C4-2B (cell line): ENCODE results near the gene GRID1.

Experiments
- H3K27ac ChIP-seq: fragments of 450-650 bp; 2 replicates; pipeline ENCODE4 v1.5.1; 2017
- CTCF ChIP-seq: fragments of 450-650 bp; conservative IDR thresholded peaks from 2 replicates; pipeline ENCODE4 v1.5.1; 2017; ENCODE audit warnings: mild to moderate bottlenecking
- ZFX ChIP-seq: fragments of 450-650 bp; IDR thresholded peaks from 2 replicates; pipeline ENCODE4 v1.6.1; 2017

Gene GRID1

GRCh38 chr10:86024281-86025041 lies 342.1 kb downstream of the GRID1 start:
- H3K27ac ChIP-seq = no peak overlapping the region
- TF ChIP-seq CTCF = no peak
- no peak for TF ChIP-seq ZFX

GRCh38 chr10:86023931-86024280 lies 342.7 kb downstream of the GRID1 start:
- no peak overlapping the region for H3K27ac ChIP-seq
- TF ChIP-seq ZFX = no peak
- no peak for TF ChIP-seq CTCF

GRCh38 chr10:86023336-86023735 lies 343.3 kb downstream of the GRID1 start:
- H3K27ac ChIP-seq = no peak overlapping the region
- no peak for TF ChIP-seq ZFX

- TF ChIP-seq CTCF = no peak
- H3K27ac ChIP-seq = no peak overlapping the region
Measured at GRCh38 chr10:86022906-86023305, 343.7 kb downstream of the GRID1 start.

- TF ChIP-seq CTCF (no peak), ZFX (no peak)
- no peak overlapping the region for H3K27ac ChIP-seq
Measured at GRCh38 chr10:86020134-86020533, 346.5 kb downstream of the GRID1 start.

GRCh38 chr10:86019141-86019540 lies 347.5 kb downstream of the GRID1 start:
- TF ChIP-seq CTCF = no peak
- TF ChIP-seq ZFX = no peak
- H3K27ac ChIP-seq = no peak overlapping the region

- H3K27ac ChIP-seq = no peak overlapping the region
- TF ChIP-seq ZFX (no peak), CTCF (no peak)
Measured at GRCh38 chr10:86018735-86019058, 347.9 kb downstream of the GRID1 start.
